Neural cell (in vitro differentiated cells): ENCODE measurements around the gene NUF2.

Experiments
- EP300 ChIP-seq: fragments of 450-650 bp; conservative IDR thresholded peaks from 2 replicates; pipeline ENCODE4 v1.6.1; 2014; ENCODE audit warnings: antibody characterized with exemption, mild to moderate bottlenecking, moderate library complexity; ENCODE audit not compliant: poor library complexity, severe bottlenecking
- MXI1 ChIP-seq: fragments of 450-650 bp; conservative IDR thresholded peaks from 2 replicates; pipeline ENCODE4 v1.6.1; 2014; ENCODE audit warnings: antibody characterized with exemption, mild to moderate bottlenecking; ENCODE audit not compliant: poor library complexity, severe bottlenecking
- TAF1 ChIP-seq: IDR thresholded peaks from 2 replicates; pipeline ENCODE4 v1.6.1; 2012; ENCODE audit warnings: low read depth
- TF ChIP-seq, protein P1 (sequence below): fragments of 450-650 bp; IDR thresholded peaks from 2 replicates; pipeline ENCODE4 v1.5.1; 2014; ENCODE audit warnings: antibody characterized with exemption, mild to moderate bottlenecking, moderate library complexity; ENCODE audit not compliant: poor library complexity, severe bottlenecking

GRCh38 chr1:163388970-163389369 is 67.2 kb downstream of the NUF2 start:
- TF ChIP-seq, protein P1, sequence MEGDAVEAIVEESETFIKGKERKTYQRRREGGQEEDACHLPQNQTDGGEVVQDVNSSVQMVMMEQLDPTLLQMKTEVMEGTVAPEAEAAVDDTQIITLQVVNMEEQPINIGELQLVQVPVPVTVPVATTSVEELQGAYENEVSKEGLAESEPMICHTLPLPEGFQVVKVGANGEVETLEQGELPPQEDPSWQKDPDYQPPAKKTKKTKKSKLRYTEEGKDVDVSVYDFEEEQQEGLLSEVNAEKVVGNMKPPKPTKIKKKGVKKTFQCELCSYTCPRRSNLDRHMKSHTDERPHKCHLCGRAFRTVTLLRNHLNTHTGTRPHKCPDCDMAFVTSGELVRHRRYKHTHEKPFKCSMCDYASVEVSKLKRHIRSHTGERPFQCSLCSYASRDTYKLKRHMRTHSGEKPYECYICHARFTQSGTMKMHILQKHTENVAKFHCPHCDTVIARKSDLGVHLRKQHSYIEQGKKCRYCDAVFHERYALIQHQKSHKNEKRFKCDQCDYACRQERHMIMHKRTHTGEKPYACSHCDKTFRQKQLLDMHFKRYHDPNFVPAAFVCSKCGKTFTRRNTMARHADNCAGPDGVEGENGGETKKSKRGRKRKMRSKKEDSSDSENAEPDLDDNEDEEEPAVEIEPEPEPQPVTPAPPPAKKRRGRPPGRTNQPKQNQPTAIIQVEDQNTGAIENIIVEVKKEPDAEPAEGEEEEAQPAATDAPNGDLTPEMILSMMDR = no peak
- TF ChIP-seq EP300 (no peak), TAF1 (no peak), MXI1 (no peak)
